ENCODE results near the gene EYS. TPM values are rescaled to one million over a fixed set of nuclear protein-coding genes. Genes with fewer than 3 reads are reported as not detected.

The EYS gene
- total and polyA plus RNA-seq, 2 experiments from 2014 or later: under 0.01 to 0.15 TPM

- no peak overlapping the region for H3K4me3 ChIP-seq
- H3K27ac ChIP-seq: no peak overlapping the region
- no peaks in the 10 kb centered on the region for H3K27me3 ChIP-seq
- no peak for TF ChIP-seq CTCF (IDR thresholded peaks at IDR 0.05; ENCODE audit: low read depth, low read length)
- H3K9me3 ChIP-seq (ENCODE audit: low read depth): no peaks in the 10 kb centered on the region
- no peaks in the 10 kb centered on the region for H3K4me1 ChIP-seq (ENCODE audit: low read depth)
- H3K36me3 ChIP-seq: no peaks in the 10 kb centered on the region
- no peak for DNase-seq (ENCODE audit: low read depth in 1 of 2, low spot score in 1 of 2)
Observed at GRCh38 chr6:64872633-64873032, 834.4 kb downstream of the EYS start.

GRCh38 chr6:64861039-64861651 is 845.9 kb downstream of the EYS start:
- Histone ChIP-seq H3K4me3 (no peak overlapping the region), H3K4me1 (ENCODE audit: low read depth) (no peaks in the 10 kb centered on the region), H3K27me3 (no peaks in the 10 kb centered on the region), H3K9me3 (ENCODE audit: low read depth) (no peaks in the 10 kb centered on the region), H3K36me3 (no peaks in the 10 kb centered on the region), H3K27ac (no peak overlapping the region)
- no peak for DNase-seq (ENCODE audit: low read depth in 1 of 2, low spot score in 1 of 2)
- TF ChIP-seq CTCF (IDR thresholded peaks at IDR 0.05; ENCODE audit: low read depth, low read length): no peak

GRCh38 chr6:64860203-64860602 is 846.8 kb downstream of the EYS start:
- TF ChIP-seq CTCF (IDR thresholded peaks at IDR 0.05; ENCODE audit: low read depth, low read length): no peak
- Histone ChIP-seq H3K4me1 (ENCODE audit: low read depth) (no peaks in the 10 kb centered on the region), H3K4me3 (no peak overlapping the region), H3K36me3 (no peaks in the 10 kb centered on the region), H3K27me3 (no peaks in the 10 kb centered on the region), H3K27ac (no peak overlapping the region), H3K9me3 (ENCODE audit: low read depth) (no peaks in the 10 kb centered on the region)
- DNase-seq (ENCODE audit: low read depth in 1 of 2, low spot score in 1 of 2): no peak

GRCh38 chr6:64850121-64850520 is 856.9 kb downstream of the EYS start:
- no peak overlapping the region for H3K27ac ChIP-seq
- no peak for DNase-seq (ENCODE audit: low read depth in 1 of 2, low spot score in 1 of 2)
- H3K27me3 ChIP-seq: no peaks in the 10 kb centered on the region
- no peaks in the 10 kb centered on the region for H3K9me3 ChIP-seq (ENCODE audit: low read depth)
- no peaks in the 10 kb centered on the region for H3K36me3 ChIP-seq
- no peak overlapping the region for H3K4me3 ChIP-seq
- no peaks in the 10 kb centered on the region for H3K4me1 ChIP-seq (ENCODE audit: low read depth)
- no peak for TF ChIP-seq CTCF (IDR thresholded peaks at IDR 0.05; ENCODE audit: low read depth, low read length)

GRCh38 chr6:64848467-64848866 is 858.6 kb downstream of the EYS start:
- H3K4me1 ChIP-seq (ENCODE audit: low read depth): no peaks in the 10 kb centered on the region
- H3K27me3 ChIP-seq: no peaks in the 10 kb centered on the region
- H3K9me3 ChIP-seq (ENCODE audit: low read depth): no peaks in the 10 kb centered on the region
- no peak for TF ChIP-seq CTCF (IDR thresholded peaks at IDR 0.05; ENCODE audit: low read depth, low read length)
- H3K4me3 ChIP-seq: no peak overlapping the region
- no peak overlapping the region for H3K27ac ChIP-seq
- no peak for DNase-seq (ENCODE audit: low read depth in 1 of 2, low spot score in 1 of 2)
- no peaks in the 10 kb centered on the region for H3K36me3 ChIP-seq

Measured in cardiac muscle cell (in vitro differentiated cells and primary cell).